Measurements from ENCODE around the gene PELO.

DNA sequence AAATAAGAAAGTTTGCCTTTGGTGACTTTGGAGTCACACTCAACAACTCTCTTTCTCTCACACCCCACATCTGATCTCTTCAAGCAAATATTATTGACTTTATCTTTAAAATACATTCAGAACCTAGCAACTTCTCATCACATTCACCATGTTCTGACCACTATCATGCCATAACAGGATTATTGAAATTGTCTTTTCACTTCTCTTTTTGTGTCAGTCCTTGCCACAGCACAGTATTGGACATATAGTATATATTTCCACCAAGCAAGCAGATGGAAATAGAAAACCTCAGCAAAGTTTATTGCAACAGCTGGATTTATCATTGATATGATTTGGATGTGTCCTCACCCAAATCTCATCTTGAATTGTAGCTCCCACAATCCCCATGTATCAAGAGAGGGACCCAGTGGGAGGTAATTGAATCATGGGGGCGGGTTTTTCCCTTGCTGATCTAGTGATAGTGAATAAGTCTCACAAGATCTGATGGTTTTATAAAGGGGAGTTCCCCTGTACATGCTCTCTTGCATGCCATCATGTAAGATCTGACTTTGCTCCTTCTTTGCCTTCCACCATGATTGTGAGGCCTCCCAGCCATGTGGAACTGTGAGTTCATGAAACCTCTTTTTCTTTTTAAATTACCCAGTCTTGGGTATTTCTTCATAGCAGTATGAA lies 26.9 kb upstream of the PELO start:
- TF ChIP-seq YY1 (IDR thresholded peaks at IDR 0.05; ENCODE audit: low read depth) (no peak), SMC3 (IDR thresholded peaks at IDR 0.05; ENCODE audit: low read depth, low read length) (no peak), TCF12 (IDR thresholded peaks at IDR 0.05) (no peak)
- TF ChIP-seq, protein P1, sequence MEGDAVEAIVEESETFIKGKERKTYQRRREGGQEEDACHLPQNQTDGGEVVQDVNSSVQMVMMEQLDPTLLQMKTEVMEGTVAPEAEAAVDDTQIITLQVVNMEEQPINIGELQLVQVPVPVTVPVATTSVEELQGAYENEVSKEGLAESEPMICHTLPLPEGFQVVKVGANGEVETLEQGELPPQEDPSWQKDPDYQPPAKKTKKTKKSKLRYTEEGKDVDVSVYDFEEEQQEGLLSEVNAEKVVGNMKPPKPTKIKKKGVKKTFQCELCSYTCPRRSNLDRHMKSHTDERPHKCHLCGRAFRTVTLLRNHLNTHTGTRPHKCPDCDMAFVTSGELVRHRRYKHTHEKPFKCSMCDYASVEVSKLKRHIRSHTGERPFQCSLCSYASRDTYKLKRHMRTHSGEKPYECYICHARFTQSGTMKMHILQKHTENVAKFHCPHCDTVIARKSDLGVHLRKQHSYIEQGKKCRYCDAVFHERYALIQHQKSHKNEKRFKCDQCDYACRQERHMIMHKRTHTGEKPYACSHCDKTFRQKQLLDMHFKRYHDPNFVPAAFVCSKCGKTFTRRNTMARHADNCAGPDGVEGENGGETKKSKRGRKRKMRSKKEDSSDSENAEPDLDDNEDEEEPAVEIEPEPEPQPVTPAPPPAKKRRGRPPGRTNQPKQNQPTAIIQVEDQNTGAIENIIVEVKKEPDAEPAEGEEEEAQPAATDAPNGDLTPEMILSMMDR (IDR thresholded peaks at IDR 0.05) = no peak
